Measurements from ENCODE around the gene RGS10. TPM values are rescaled to one million over a fixed set of nuclear protein-coding genes. Genes with fewer than 3 reads are reported as not detected.

The RGS10 gene
- total and polyA plus RNA-seq, 10 of the 15 experiments (the other 5 are each of a cell fraction or from before 2014, with no cell fraction given): 72.8 to 193 (median 127) TPM

- TF ChIP-seq BRCA1 (IDR thresholded peaks at IDR 0.05; ENCODE audit: low read depth, low read length) (no peak), ZNF622 (IDR thresholded peaks at IDR 0.05) (no peak), ESRRA (IDR thresholded peaks at IDR 0.05; ENCODE audit: low read length) (no peak)
These were observed 73.2 kb downstream of the RGS10 start (continued) for GRCh38 chr10:119469325-119469707.

- intact Hi-C loops (cut with micrococcal nuclease; ENCODE audit: unreplicated experiment): no loop called here
- no TSS peak for BruUV-seq (replicated peaks)
- DNase-seq (ENCODE audit: low read depth, low spot score) (no peak), FAIRE-seq (no peak), ATAC-seq (no peak)
- Histone ChIP-seq H3K79me2 (ENCODE audit: control insufficient read depth, insufficient read depth, low read length) (no peaks in the 10 kb centered on the region), H3K9ac (ENCODE audit: control insufficient read depth, insufficient read depth, low read length) (no peak overlapping the region), H3K9me3 (replicated peaks; ENCODE audit: control insufficient read depth, insufficient read depth, low read length) (no peaks in the 10 kb centered on the region; the same call in 2 of the 3 replicates), H3K4me1 (ENCODE audit: control insufficient read depth, insufficient read depth, low read length) (peaks cover 4% of the 10 kb centered on the region; the same call in 1 of the 2 replicates), H3K27ac (ENCODE audit: control insufficient read depth, insufficient read depth) (no peak overlapping the region), H3K4me2 (ENCODE audit: control insufficient read depth, insufficient read depth) (no peak overlapping the region), H2AFZ (ENCODE audit: control insufficient read depth, low read depth, low read length) (no peak overlapping the region), H3K36me3 (ENCODE audit: control insufficient read depth in 2 of 2, insufficient read depth in 2 of 2, low read length in 1 of 2) (no peaks in the 10 kb centered on the region), H3K4me3 (no peak overlapping the region), H3K27me3 (replicated peaks in 1 of 2; ENCODE audit: control insufficient read depth in 2 of 2, insufficient read depth in 2 of 2, low read length in 1 of 2) (no peaks in the 10 kb centered on the region), H4K20me1 (ENCODE audit: control insufficient read depth, insufficient read depth) (no peaks in the 10 kb centered on the region)
- TF ChIP-seq LARP7 (IDR thresholded peaks at IDR 0.05) (no peak), KDM1A (IDR thresholded peaks at IDR 0.05; ENCODE audit: borderline replicate concordance) (no peak), EZH2 (IDR thresholded peaks at IDR 0.05; ENCODE audit: borderline replicate concordance, control insufficient read depth, low read depth, low read length) (no peak), ZSCAN29 (IDR thresholded peaks at IDR 0.05) (no peak), ZBED1 (IDR thresholded peaks at IDR 0.05; ENCODE audit: borderline replicate concordance) (no peak), ZBTB40 (IDR thresholded peaks at IDR 0.05; ENCODE audit: borderline replicate concordance) (no peak), RB1 (IDR thresholded peaks at IDR 0.05; ENCODE audit: borderline replicate concordance) (no peak)
- WGBS (ENCODE audit: insufficient coverage, insufficient replicate concordance, low lambda C conversion rate, missing lambda C conversion rate): 46% methylated on average over 8 of the region's 13 CpGs
- ChIA-PET SMC1A (ENCODE audit: uncharacterized antibody, unreplicated experiment) (no interaction called here), CTCF (no interaction called here), POLR2A (no interaction called here), RAD21 (ENCODE audit: unreplicated experiment) (no interaction called here)
- in situ Hi-C loops (cut with MboI): no loop called here
These were observed 73.8 kb downstream of the RGS10 start for GRCh38 chr10:119468542-119469324.
